C1 segment of cervical spinal cord (tissue), 14 donors: ENCODE measurements around the gene GALNT2.

Source experiments
- DNase-seq, 14 donors: peaks; one replicate each; lab custom pipeline; 2025; lab: John Stamatoyannopoulos, UW

GALNT2 gene

GRCh38 chr1:230160957-230161771 is 94.1 kb downstream of the GALNT2 start:
- DNase-seq, result no peak

- no peak for DNase-seq
These were observed 96.2 kb downstream of the GALNT2 start for GRCh38 chr1:230163205-230163604.

- no peak for DNase-seq
These were observed 96.7 kb downstream of the GALNT2 start for GRCh38 chr1:230163719-230164118.

- DNase-seq, result no peak
These were observed 98.5 kb downstream of the GALNT2 start for GRCh38 chr1:230165536-230165935.

GRCh38 chr1:230166366-230167132 is 99.5 kb downstream of the GALNT2 start:
- no peak for DNase-seq

GRCh38 chr1:230167419-230167852 is 100.4 kb downstream of the GALNT2 start:
- no peak for DNase-seq

- no peak for DNase-seq
These were observed 102.6 kb downstream of the GALNT2 start for GRCh38 chr1:230169454-230170152.

- no peak for DNase-seq
These were observed 103.1 kb downstream of the GALNT2 start for GRCh38 chr1:230170153-230170547.

- DNase-seq, result no peak
These were observed 103.6 kb downstream of the GALNT2 start for GRCh38 chr1:230170622-230171021.

GRCh38 chr1:230171356-230172015 is 104.4 kb downstream of the GALNT2 start:
- DNase-seq, result no peak

- DNase-seq, result no peak
These were observed 105.0 kb downstream of the GALNT2 start for GRCh38 chr1:230172016-230172537.

- DNase-seq, result no peak
These were observed 106.3 kb downstream of the GALNT2 start for GRCh38 chr1:230173187-230173975.

GRCh38 chr1:230174041-230174440 is 107.0 kb downstream of the GALNT2 start:
- DNase-seq, result no peak

GRCh38 chr1:230174471-230175162 is 107.6 kb downstream of the GALNT2 start:
- DNase-seq, result no peak

GRCh38 chr1:230175163-230175747 is 108.2 kb downstream of the GALNT2 start:
- no peak for DNase-seq

- no peak for DNase-seq
These were observed 108.8 kb downstream of the GALNT2 start for GRCh38 chr1:230175839-230176238.

GRCh38 chr1:230176326-230176725 is 109.3 kb downstream of the GALNT2 start:
- DNase-seq, result no peak

- peak in 4 of 14 donors; percentile 21 to 75 (median 43) for DNase-seq
These were observed 109.9 kb downstream of the GALNT2 start for GRCh38 chr1:230176871-230177411.

- no peak for DNase-seq
These were observed 112.2 kb downstream of the GALNT2 start for GRCh38 chr1:230179249-230179648.
